Measurements from ENCODE around the gene ANKRD65.
A peak's percentile ranks its signal among the peaks of the same experiment; 100 is the strongest.
"Not testable (repeated sequence)": the region's sequence is repeated elsewhere in the genome, so short reads cannot be mapped to it uniquely, and the experiment has no call there.

ANKRD65 gene

GRCh38 chr1:1402901-1403392 lies 18.1 kb downstream of the ANKRD65 start:
- H3K27ac ChIP-seq (ENCODE audit: low read depth, low read length); H3K27me3 ChIP-seq (ENCODE audit: control insufficient read depth in 1 of 2, insufficient read depth in 2 of 2, low read length in 2 of 2); H3K9me3 ChIP-seq (ENCODE audit: control insufficient read depth in 1 of 2, low read length in 2 of 2); H3K9ac ChIP-seq (ENCODE audit: low read depth in 1 of 2, low read length in 2 of 2); H3K4me3 ChIP-seq (ENCODE audit: low read depth in 1 of 2, low read length in 2 of 2): not testable (repeated sequence)
- Histone ChIP-seq H3K36me3 (ENCODE audit: control insufficient read depth in 1 of 2, insufficient read depth in 2 of 2, low read length in 2 of 2) (peaks cover 29 to 48% of the 10 kb centered on the region in 2 donors), H3K4me1 (ENCODE audit: control insufficient read depth in 1 of 2, insufficient read depth in 2 of 2, low read length in 2 of 2) (peaks cover 29 to 35% of the 10 kb centered on the region in 2 donors)

- H3K36me3 ChIP-seq (ENCODE audit: control insufficient read depth in 1 of 2, insufficient read depth in 2 of 2, low read length in 2 of 2), result peaks cover 34 to 55% of the 10 kb centered on the region in 2 donors
- no peaks in the 10 kb centered on the region for H3K9me3 ChIP-seq (ENCODE audit: control insufficient read depth in 1 of 2, low read length in 2 of 2)
- H3K4me3 ChIP-seq (ENCODE audit: low read depth in 1 of 2, low read length in 2 of 2), result no peak overlapping the region
- H3K27me3 ChIP-seq (ENCODE audit: control insufficient read depth in 1 of 2, insufficient read depth in 2 of 2, low read length in 2 of 2), result no peaks in the 10 kb centered on the region
- peaks cover 36 to 40% of the 10 kb centered on the region in 2 donors for H3K4me1 ChIP-seq (ENCODE audit: control insufficient read depth in 1 of 2, insufficient read depth in 2 of 2, low read length in 2 of 2)
- no peak overlapping the region for H3K27ac ChIP-seq (ENCODE audit: low read depth, low read length)
- H3K9ac ChIP-seq (ENCODE audit: low read depth in 1 of 2, low read length in 2 of 2), result no peak overlapping the region
Measured at GRCh38 chr1:1402072-1402900, 18.8 kb downstream of the ANKRD65 start.

GRCh38 chr1:1401457-1402010 lies 19.5 kb downstream of the ANKRD65 start:
- Histone ChIP-seq H3K36me3 (ENCODE audit: control insufficient read depth in 1 of 2, insufficient read depth in 2 of 2, low read length in 2 of 2) (peaks cover 39 to 59% of the 10 kb centered on the region in 2 donors), H3K4me1 (ENCODE audit: control insufficient read depth in 1 of 2, insufficient read depth in 2 of 2, low read length in 2 of 2) (peaks cover 38 to 41% of the 10 kb centered on the region in 2 donors), H3K9me3 (ENCODE audit: control insufficient read depth in 1 of 2, low read length in 2 of 2) (no peaks in the 10 kb centered on the region), H3K27ac (ENCODE audit: low read depth, low read length) (no peak overlapping the region), H3K27me3 (ENCODE audit: control insufficient read depth in 1 of 2, insufficient read depth in 2 of 2, low read length in 2 of 2) (no peaks in the 10 kb centered on the region), H3K9ac (ENCODE audit: low read depth in 1 of 2, low read length in 2 of 2) (no peak overlapping the region), H3K4me3 (ENCODE audit: low read depth in 1 of 2, low read length in 2 of 2) (no peak overlapping the region)

GRCh38 chr1:1400576-1401456 lies 20.3 kb downstream of the ANKRD65 start:
- Histone ChIP-seq H3K9me3 (ENCODE audit: control insufficient read depth in 1 of 2, low read length in 2 of 2) (no peaks in the 10 kb centered on the region), H3K36me3 (ENCODE audit: control insufficient read depth in 1 of 2, insufficient read depth in 2 of 2, low read length in 2 of 2) (peaks cover 39 to 59% of the 10 kb centered on the region in 2 donors), H3K4me3 (ENCODE audit: low read depth in 1 of 2, low read length in 2 of 2) (peak overlapping the region; percentile 93 to 100), H3K27ac (ENCODE audit: low read depth, low read length) (peak overlapping the region; percentile 32), H3K27me3 (ENCODE audit: control insufficient read depth in 1 of 2, insufficient read depth in 2 of 2, low read length in 2 of 2) (no peaks in the 10 kb centered on the region), H3K9ac (ENCODE audit: low read depth in 1 of 2, low read length in 2 of 2) (peak overlapping the region; percentile 96 to 98), H3K4me1 (ENCODE audit: control insufficient read depth in 1 of 2, insufficient read depth in 2 of 2, low read length in 2 of 2) (peaks cover 31 to 34% of the 10 kb centered on the region in 2 donors)

- H3K9ac ChIP-seq (ENCODE audit: low read depth in 1 of 2, low read length in 2 of 2), result peak overlapping the region; percentile 96 to 98
- H3K36me3 ChIP-seq (ENCODE audit: control insufficient read depth in 1 of 2, insufficient read depth in 2 of 2, low read length in 2 of 2), result peaks cover 39 to 59% of the 10 kb centered on the region in 2 donors
- H3K4me3 ChIP-seq (ENCODE audit: low read depth in 1 of 2, low read length in 2 of 2), result peak overlapping the region; percentile 93 to 100
- no peaks in the 10 kb centered on the region for H3K9me3 ChIP-seq (ENCODE audit: control insufficient read depth in 1 of 2, low read length in 2 of 2)
- peaks cover 29% of the 10 kb centered on the region in 2 donors for H3K4me1 ChIP-seq (ENCODE audit: control insufficient read depth in 1 of 2, insufficient read depth in 2 of 2, low read length in 2 of 2)
- H3K27me3 ChIP-seq (ENCODE audit: control insufficient read depth in 1 of 2, insufficient read depth in 2 of 2, low read length in 2 of 2), result no peaks in the 10 kb centered on the region
- H3K27ac ChIP-seq (ENCODE audit: low read depth, low read length), result peak overlapping the region; percentile 50
Measured at GRCh38 chr1:1399872-1400575, 21.1 kb downstream of the ANKRD65 start.

GRCh38 chr1:1399187-1399871 lies 21.7 kb downstream of the ANKRD65 start, which contains the start of gene CCNL2:
Gene CCNL2 (minus strand): TSS chr1:1399335. CDS start chr1:1399306, 29 bp downstream.
- Histone ChIP-seq H3K4me1 (ENCODE audit: control insufficient read depth in 1 of 2, insufficient read depth in 2 of 2, low read length in 2 of 2) (peaks cover 29% of the 10 kb centered on the region in 2 donors), H3K27ac (ENCODE audit: low read depth, low read length) (peak within 1 kb of the TSS; percentile 70), H3K4me3 (ENCODE audit: low read depth in 1 of 2, low read length in 2 of 2) (peak within 1 kb of the TSS; percentile 94 to 100), H3K27me3 (ENCODE audit: control insufficient read depth in 1 of 2, insufficient read depth in 2 of 2, low read length in 2 of 2) (no peaks in the 10 kb centered on the region), H3K9me3 (ENCODE audit: control insufficient read depth in 1 of 2, low read length in 2 of 2) (no peaks in the 10 kb centered on the region), H3K36me3 (ENCODE audit: control insufficient read depth in 1 of 2, insufficient read depth in 2 of 2, low read length in 2 of 2) (peaks cover 39 to 59% of the 10 kb centered on the region in 2 donors), H3K9ac (ENCODE audit: low read depth in 1 of 2, low read length in 2 of 2) (peak within 1 kb of the TSS; percentile 96 to 98)

GRCh38 chr1:1398677-1399186 lies 22.3 kb downstream of the ANKRD65 start:
- Histone ChIP-seq H3K27ac (ENCODE audit: low read depth, low read length) (peak overlapping the region; percentile 70), H3K27me3 (ENCODE audit: control insufficient read depth in 1 of 2, insufficient read depth in 2 of 2, low read length in 2 of 2) (no peaks in the 10 kb centered on the region), H3K4me1 (ENCODE audit: control insufficient read depth in 1 of 2, insufficient read depth in 2 of 2, low read length in 2 of 2) (peaks cover 29% of the 10 kb centered on the region in 2 donors), H3K9me3 (ENCODE audit: control insufficient read depth in 1 of 2, low read length in 2 of 2) (no peaks in the 10 kb centered on the region), H3K36me3 (ENCODE audit: control insufficient read depth in 1 of 2, insufficient read depth in 2 of 2, low read length in 2 of 2) (peaks cover 39 to 62% of the 10 kb centered on the region in 2 donors), H3K4me3 (ENCODE audit: low read depth in 1 of 2, low read length in 2 of 2) (peak overlapping the region; percentile 89 to 94), H3K9ac (ENCODE audit: low read depth in 1 of 2, low read length in 2 of 2) (peak overlapping the region; percentile 77)

GRCh38 chr1:1397839-1398523 lies 23.1 kb downstream of the ANKRD65 start:
- H3K4me1 ChIP-seq (ENCODE audit: control insufficient read depth in 1 of 2, insufficient read depth in 2 of 2, low read length in 2 of 2), result peaks cover 29% of the 10 kb centered on the region in 2 donors
- H3K9me3 ChIP-seq (ENCODE audit: control insufficient read depth in 1 of 2, low read length in 2 of 2), result no peaks in the 10 kb centered on the region
- no peaks in the 10 kb centered on the region for H3K27me3 ChIP-seq (ENCODE audit: control insufficient read depth in 1 of 2, insufficient read depth in 2 of 2, low read length in 2 of 2)
- H3K9ac ChIP-seq (ENCODE audit: low read depth in 1 of 2, low read length in 2 of 2), result peak overlapping the region; percentile 77
- peak overlapping the region; percentile 89 to 94 for H3K4me3 ChIP-seq (ENCODE audit: low read depth in 1 of 2, low read length in 2 of 2)
- H3K27ac ChIP-seq (ENCODE audit: low read depth, low read length), result no peak overlapping the region
- H3K36me3 ChIP-seq (ENCODE audit: control insufficient read depth in 1 of 2, insufficient read depth in 2 of 2, low read length in 2 of 2), result peaks cover 46 to 66% of the 10 kb centered on the region in 2 donors

Data from duodenal mucosa (tissue), 2 donors.